HUES64 (cell line): Measurements from ENCODE around the gene ZNF575.
A peak's percentile ranks its signal among the peaks of the same experiment; 100 is the strongest.

Source experiments
- H3K27ac ChIP-seq: 2 replicates; pipeline ENCODE4 v1.7.0; 2013; ENCODE audit warnings: low read depth, low read length, inconsistent platforms
- H3K27me3 ChIP-seq: 2 replicates; pipeline ENCODE4 v1.6.1; 2013; ENCODE audit warnings: mild to moderate bottlenecking, low read length; ENCODE audit not compliant: insufficient read depth
- H3K36me3 ChIP-seq: 2 replicates; pipeline ENCODE4 v1.6.1; 2013; ENCODE audit warnings: mild to moderate bottlenecking, low read length; ENCODE audit not compliant: insufficient read depth
- H3K4me1 ChIP-seq: 2 replicates; pipeline ENCODE4 v1.6.1; 2013; ENCODE audit warnings: mild to moderate bottlenecking, low read length, moderate library complexity; ENCODE audit not compliant: insufficient read depth
- H3K4me3 ChIP-seq: 2 replicates; pipeline ENCODE4 v1.5.1; 2013; ENCODE audit warnings: mild to moderate bottlenecking, low read length, moderate library complexity
- H3K9ac ChIP-seq: 2 replicates; pipeline ENCODE4 v1.6.1; 2013; ENCODE audit warnings: mild to moderate bottlenecking, low read depth, low read length
- H3K9me3 ChIP-seq: 2 replicates; pipeline ENCODE4 v1.6.1; 2013; ENCODE audit warnings: low read depth, low read length; ENCODE audit not compliant: insufficient read depth
- WGBS: fragments of 150-250, 120-280 bp; methylation state at CpG from one replicate; pipeline ENCODE4 v1.1.7; 2013; ENCODE audit warnings: missing lambda C conversion rate; 5-methylcytosine and 5-hydroxymethylcytosine counted together

The ZNF575 gene

DNA sequence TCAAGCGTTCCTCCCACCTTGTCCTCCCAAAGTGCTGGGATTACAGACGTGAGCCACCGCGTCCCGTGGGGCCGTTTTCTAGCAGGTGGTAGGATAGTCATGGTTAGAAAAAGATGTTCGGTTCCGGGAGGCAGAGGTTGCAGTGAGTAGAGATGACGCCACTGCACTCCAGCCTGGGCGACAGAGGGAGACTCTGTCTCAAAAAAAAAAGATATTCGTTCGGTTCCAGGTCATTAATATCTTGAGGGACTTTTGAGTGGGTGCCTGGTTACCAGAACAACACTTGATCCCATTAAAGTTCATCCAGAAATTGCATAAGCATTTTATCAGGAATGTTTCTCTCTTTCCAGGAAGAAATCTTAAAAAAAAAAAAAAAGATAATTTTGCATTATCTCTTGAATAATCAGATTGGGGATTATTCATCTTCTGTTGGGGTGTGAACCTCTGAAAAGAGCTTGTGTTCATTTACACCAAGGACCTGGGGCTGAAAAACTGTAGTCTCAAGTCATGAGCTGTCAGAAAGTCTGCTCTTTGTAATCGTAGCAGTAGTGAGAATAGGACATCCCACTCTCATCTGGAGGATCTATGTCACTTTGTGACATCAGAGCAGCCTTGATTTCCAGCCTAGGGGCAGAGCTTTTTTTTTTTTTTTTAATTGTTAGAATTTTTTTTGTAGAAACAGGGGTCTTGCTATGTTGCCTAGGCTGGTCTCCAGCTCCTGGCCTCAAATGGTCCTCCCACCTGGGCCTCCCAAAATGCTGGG lies 4.9 kb upstream of the ZNF575 start:
- Histone ChIP-seq H3K9me3 (no peaks in the 10 kb centered on the region), H3K4me3 (no peak overlapping the region), H3K27me3 (peaks cover 31% of the 10 kb centered on the region), H3K9ac (no peak overlapping the region), H3K4me1 (peaks cover 12% of the 10 kb centered on the region), H3K27ac (no peak overlapping the region), H3K36me3 (no peaks in the 10 kb centered on the region)
- 60% methylated on average over 13 of the region's 13 CpGs for WGBS

GRCh38 chr19:43532571-43532961 lies 422 bp upstream of the ZNF575 start:
- no peaks in the 10 kb centered on the region for H3K9me3 ChIP-seq
- H3K36me3 ChIP-seq, result peaks cover 5% of the 10 kb centered on the region; the same call in 1 of the 2 replicates
- H3K9ac ChIP-seq, result peak overlapping the region; percentile 72
- 11% methylated on average over 16 of the region's 16 CpGs for WGBS
- H3K27ac ChIP-seq, result peak overlapping the region; percentile 74; the same call in 1 of the 2 replicates
- peaks cover 7% of the 10 kb centered on the region; the same call in 1 of the 2 replicates for H3K4me1 ChIP-seq
- peaks cover 8% of the 10 kb centered on the region; the same call in 1 of the 2 replicates for H3K27me3 ChIP-seq
- peak overlapping the region; percentile 66 for H3K4me3 ChIP-seq

GRCh38 chr19:43533546-43534304 lies 737 bp downstream of the ZNF575 start:
- H3K4me1 ChIP-seq, result peaks cover 7% of the 10 kb centered on the region; the same call in 1 of the 2 replicates
- peaks cover 16% of the 10 kb centered on the region for H3K36me3 ChIP-seq
- H3K27ac ChIP-seq, result peak overlapping the region; percentile 34; the same call in 1 of the 2 replicates
- WGBS, result under 1% methylated on average over 41 of the region's 41 CpGs
- H3K4me3 ChIP-seq, result peak overlapping the region; percentile 66
- H3K9ac ChIP-seq, result no peak overlapping the region
- no peaks in the 10 kb centered on the region for H3K27me3 ChIP-seq
- peaks cover 5% of the 10 kb centered on the region for H3K9me3 ChIP-seq

GRCh38 chr19:43534305-43534815 lies 1.4 kb downstream of the ZNF575 start:
- Histone ChIP-seq H3K36me3 (peaks cover 23% of the 10 kb centered on the region), H3K27me3 (no peaks in the 10 kb centered on the region), H3K9ac (no peak overlapping the region), H3K4me1 (peaks cover 7% of the 10 kb centered on the region; the same call in 1 of the 2 replicates), H3K9me3 (peaks cover 11% of the 10 kb centered on the region), H3K27ac (peak overlapping the region; percentile 55; the same call in 1 of the 2 replicates), H3K4me3 (peak overlapping the region; percentile 66)
- 24% methylated on average over 17 of the region's 17 CpGs for WGBS

DNA sequence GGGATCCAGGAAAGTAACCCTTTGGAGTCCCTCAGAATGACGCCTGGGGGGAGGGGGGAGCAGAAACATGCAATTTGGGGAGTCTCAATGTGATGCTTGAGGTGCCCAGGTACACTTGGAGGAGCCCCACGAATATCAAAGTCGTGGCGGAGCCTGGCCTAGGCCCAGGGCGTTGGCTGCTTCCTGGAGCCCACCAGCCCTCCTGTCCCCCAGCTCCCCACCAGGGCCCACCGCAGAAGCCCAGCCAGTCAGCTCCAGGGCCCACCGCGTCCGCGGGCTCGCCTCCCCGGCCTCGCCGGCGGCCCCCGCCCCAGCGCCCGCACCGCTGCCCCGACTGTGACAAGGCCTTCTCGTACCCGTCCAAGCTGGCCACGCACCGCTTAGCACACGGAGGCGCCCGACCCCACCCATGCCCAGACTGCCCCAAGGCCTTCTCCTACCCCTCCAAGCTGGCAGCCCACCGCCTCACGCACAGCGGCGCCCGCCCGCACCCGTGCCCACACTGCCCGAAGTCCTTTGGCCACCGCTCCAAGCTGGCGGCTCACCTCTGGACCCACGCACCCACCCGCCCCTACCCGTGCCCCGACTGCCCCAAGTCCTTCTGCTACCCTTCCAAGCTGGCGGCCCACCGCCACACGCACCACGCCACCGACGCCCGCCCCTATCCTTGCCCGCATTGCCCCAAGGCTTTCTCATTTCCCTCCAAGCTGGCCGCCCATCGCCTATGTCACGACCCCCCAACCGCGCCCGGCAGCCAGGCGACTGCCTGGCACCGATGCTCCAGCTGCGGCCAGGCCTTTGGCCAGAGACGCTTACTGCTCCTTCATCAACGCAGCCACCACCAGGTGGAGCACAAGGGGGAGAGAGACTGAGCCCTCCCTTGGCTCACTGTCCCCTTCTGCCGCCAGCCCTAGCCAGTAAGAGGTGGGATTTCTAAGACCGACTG lies 2.1 kb downstream of the ZNF575 start:
- Histone ChIP-seq H3K27ac (no peak overlapping the region), H3K36me3 (peaks cover 28% of the 10 kb centered on the region), H3K9me3 (peaks cover 12% of the 10 kb centered on the region), H3K4me3 (peak overlapping the region; percentile 66; the same call in 1 of the 2 replicates), H3K27me3 (no peaks in the 10 kb centered on the region), H3K4me1 (peaks cover 7% of the 10 kb centered on the region; the same call in 1 of the 2 replicates), H3K9ac (no peak overlapping the region)
- WGBS, result 82% methylated on average over 62 of the region's 62 CpGs

DNA sequence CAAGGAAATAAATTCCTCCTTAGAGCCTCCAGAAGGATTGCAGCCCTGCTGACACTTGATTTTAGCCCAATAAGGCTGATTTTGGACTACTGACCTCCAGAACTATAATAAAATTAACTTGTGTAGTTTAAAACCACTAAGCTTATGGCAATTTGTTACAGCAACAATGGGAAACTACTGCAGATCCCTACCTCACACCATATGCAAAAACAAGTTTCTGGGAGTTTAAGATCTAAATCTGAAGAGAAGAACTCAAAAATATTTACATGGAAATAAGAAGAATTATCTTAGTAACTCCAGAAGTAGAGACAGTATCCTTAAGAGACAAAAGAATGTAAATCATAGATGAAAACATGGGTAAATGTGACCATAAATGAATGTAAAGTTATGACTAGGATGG lies 5.9 kb downstream of the ZNF575 start:
- Histone ChIP-seq H3K36me3 (peaks cover 64% of the 10 kb centered on the region), H3K27ac (no peak overlapping the region), H3K4me1 (0 out of 2 replicates have a peak, but pooled peaks cover 3% of the 10 kb centered on the region), H3K4me3 (no peak overlapping the region), H3K9me3 (peaks cover 12% of the 10 kb centered on the region), H3K27me3 (no peaks in the 10 kb centered on the region), H3K9ac (no peak overlapping the region)

DNA sequence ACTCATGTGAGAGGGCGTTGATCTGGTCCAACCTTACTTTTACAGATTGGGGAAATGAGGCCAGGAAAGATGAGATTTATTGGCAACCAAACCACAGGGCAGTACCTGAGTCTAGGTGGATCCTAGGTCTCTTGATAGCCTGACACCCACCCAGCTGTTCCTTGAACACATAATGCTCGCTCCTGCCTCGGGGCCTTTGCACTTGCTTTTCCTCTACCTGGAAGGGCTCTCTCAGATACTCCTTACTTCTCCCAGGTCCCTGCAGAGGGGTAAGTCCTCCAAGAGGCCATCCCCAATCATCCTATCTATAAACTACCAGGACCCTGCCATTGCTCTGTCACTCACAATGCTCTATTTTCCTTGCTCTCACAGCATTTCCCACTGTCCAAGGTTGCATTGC lies 7.4 kb downstream of the ZNF575 start:
- Histone ChIP-seq H3K27me3 (no peaks in the 10 kb centered on the region), H3K4me3 (no peak overlapping the region), H3K9ac (no peak overlapping the region), H3K4me1 (0 out of 2 replicates have a peak, but pooled peaks cover 3% of the 10 kb centered on the region), H3K9me3 (peaks cover 12% of the 10 kb centered on the region), H3K36me3 (peaks cover 77% of the 10 kb centered on the region), H3K27ac (no peak overlapping the region)
- 65% methylated on average over 3 of the region's 3 CpGs for WGBS

GRCh38 chr19:43541920-43542650 lies 9.1 kb downstream of the ZNF575 start:
- no peak overlapping the region for H3K9ac ChIP-seq
- peaks cover 78% of the 10 kb centered on the region for H3K36me3 ChIP-seq
- no peaks in the 10 kb centered on the region for H3K4me1 ChIP-seq
- H3K27me3 ChIP-seq, result no peaks in the 10 kb centered on the region
- H3K9me3 ChIP-seq, result peaks cover 12% of the 10 kb centered on the region
- WGBS, result over 99% methylated on average over 5 of the region's 5 CpGs
- no peak overlapping the region for H3K4me3 ChIP-seq
- no peak overlapping the region for H3K27ac ChIP-seq

- no peak overlapping the region for H3K4me3 ChIP-seq
- H3K27me3 ChIP-seq, result no peaks in the 10 kb centered on the region
- WGBS, result 96% methylated on average over 9 of the region's 9 CpGs
- H3K4me1 ChIP-seq, result no peaks in the 10 kb centered on the region
- peaks cover 63% of the 10 kb centered on the region for H3K36me3 ChIP-seq
- no peak overlapping the region for H3K9ac ChIP-seq
- H3K27ac ChIP-seq, result no peak overlapping the region
- peaks cover 3% of the 10 kb centered on the region for H3K9me3 ChIP-seq
These were observed 11.1 kb downstream of the ZNF575 start for GRCh38 chr19:43544077-43544476.

DNA sequence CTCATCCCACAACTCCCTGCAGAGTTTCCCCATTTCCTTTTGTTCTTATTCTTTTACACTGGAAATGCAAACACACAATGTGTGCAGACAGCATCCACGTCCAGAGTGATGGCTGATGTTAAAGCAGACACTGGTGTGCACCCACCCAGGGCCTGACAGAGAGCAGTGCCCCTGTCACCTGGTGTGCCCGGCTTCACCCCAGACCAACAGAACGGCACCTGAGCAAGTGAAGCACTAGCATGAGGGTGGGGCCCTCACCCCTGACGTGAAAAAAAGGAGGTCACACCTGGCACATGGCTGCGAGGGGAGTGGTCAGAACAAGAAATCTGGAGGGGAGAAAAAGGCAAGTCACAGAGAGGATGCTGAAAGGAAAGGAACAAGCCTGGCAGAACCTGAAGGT lies 12.3 kb downstream of the ZNF575 start:
- Histone ChIP-seq H3K9me3 (no peaks in the 10 kb centered on the region), H3K9ac (no peak overlapping the region), H3K27ac (no peak overlapping the region), H3K36me3 (peaks cover 61% of the 10 kb centered on the region), H3K27me3 (no peaks in the 10 kb centered on the region), H3K4me3 (no peak overlapping the region), H3K4me1 (no peaks in the 10 kb centered on the region)
- 91% methylated on average over 5 of the region's 5 CpGs for WGBS
